GM12878 (cell line): ENCODE results near the gene CMTM4.

Experiments
- CTCF ChIP-seq, 3 experiments: IDR thresholded peaks in 2 of 3; conservative IDR thresholded peaks in 1 of 3; 2 replicates each; pipeline ENCODE4 v1.5.1; 2011; ENCODE audit warnings: low read depth in 3 of 3, low read length in 3 of 3, mild to moderate bottlenecking in 3 of 3, control low read depth in 2 of 3, moderate library complexity in 2 of 3, inconsistent platforms in 1 of 3, mixed read lengths in 1 of 3; ENCODE audit not compliant: control insufficient read depth in 2 of 3, insufficient read depth in 1 of 3; ENCODE audit errors: extremely low read depth in 1 of 3
- REST ChIP-seq: IDR thresholded peaks from 2 replicates; pipeline ENCODE4 v1.6.1; 2012; ENCODE audit warnings: mild to moderate bottlenecking, low read depth, low read length

DNA sequence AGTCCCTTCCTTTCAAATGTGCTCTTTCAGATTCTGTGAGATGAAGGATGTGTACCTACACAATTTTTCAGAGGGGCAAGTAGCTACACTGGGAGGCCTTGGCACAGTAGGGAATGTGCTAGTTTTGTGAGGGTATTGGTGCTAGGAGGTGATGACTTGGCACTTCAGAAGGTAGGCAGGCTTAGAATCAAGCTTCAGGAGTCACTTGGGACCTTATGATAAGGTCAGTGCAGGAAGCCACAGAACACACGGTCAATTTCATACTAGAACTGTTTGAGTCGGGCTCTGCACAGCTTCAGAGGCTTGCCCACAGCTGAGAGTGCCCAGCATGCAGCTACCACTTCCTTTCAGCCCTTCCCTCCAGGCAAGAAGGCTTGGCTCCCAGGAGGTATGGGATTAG, 124.2 kb downstream of the CMTM4 start:
- TF ChIP-seq CTCF (IDR thresholded peaks at IDR 0.05 in 2 of 3, conservative IDR thresholded peaks at IDR 0.05 in 1 of 3; ENCODE audit: control insufficient read depth in 2 of 3, extremely low read depth in 1 of 3, insufficient read depth in 1 of 3, low read depth in 3 of 3, low read length in 3 of 3) = no peak
- no peak for TF ChIP-seq REST
